GM15510 (cell line): ENCODE data around the gene UBTFL1.
"Not testable (repeated sequence)": the region's sequence is repeated elsewhere in the genome, so short reads cannot be mapped to it uniquely, and the experiment has no call there.

Source experiments
- POLR2A ChIP-seq: IDR thresholded peaks from 3 replicates; pipeline ENCODE4 v1.6.1; 2011; ENCODE audit warnings: borderline replicate concordance; ENCODE audit not compliant: insufficient read length; ENCODE audit errors: extremely low read depth

UBTFL1 gene

GRCh38 chr11:90085650-90086049 lies at the start of gene UBTFL1:
TSS of gene UBTFL1 (plus strand) at chr11:90085950. CDS start at chr11:90085950, 0 bp downstream.
- TF ChIP-seq POLR2A, result not testable (repeated sequence)

- TF ChIP-seq POLR2A, result no peak
Measured at GRCh38 chr11:90100431-90100830, 14.7 kb downstream of the UBTFL1 start.

- no peak for TF ChIP-seq POLR2A
Measured at GRCh38 chr11:90113541-90113940, 27.8 kb downstream of the UBTFL1 start.

- TF ChIP-seq POLR2A, result no peak
Measured at GRCh38 chr11:90120191-90120590, 34.4 kb downstream of the UBTFL1 start.

- TF ChIP-seq POLR2A, result no peak
Measured at GRCh38 chr11:90124371-90124770, 38.6 kb downstream of the UBTFL1 start.

GRCh38 chr11:90124946-90125345 lies 39.2 kb downstream of the UBTFL1 start:
- no peak for TF ChIP-seq POLR2A

GRCh38 chr11:90133560-90134477 lies 48.1 kb downstream of the UBTFL1 start:
- no peak for TF ChIP-seq POLR2A

GRCh38 chr11:90134478-90135003 lies 48.8 kb downstream of the UBTFL1 start, which contains the start of gene NAALAD2:
TSS of gene NAALAD2 (plus strand) at chr11:90134663. CDS start at chr11:90134759, 96 bp downstream.
- no peak for TF ChIP-seq POLR2A

GRCh38 chr11:90135016-90135415 lies 49.3 kb downstream of the UBTFL1 start:
- TF ChIP-seq POLR2A, result no peak
